ENCODE results near the gene COBL.

Gene COBL

DNA sequence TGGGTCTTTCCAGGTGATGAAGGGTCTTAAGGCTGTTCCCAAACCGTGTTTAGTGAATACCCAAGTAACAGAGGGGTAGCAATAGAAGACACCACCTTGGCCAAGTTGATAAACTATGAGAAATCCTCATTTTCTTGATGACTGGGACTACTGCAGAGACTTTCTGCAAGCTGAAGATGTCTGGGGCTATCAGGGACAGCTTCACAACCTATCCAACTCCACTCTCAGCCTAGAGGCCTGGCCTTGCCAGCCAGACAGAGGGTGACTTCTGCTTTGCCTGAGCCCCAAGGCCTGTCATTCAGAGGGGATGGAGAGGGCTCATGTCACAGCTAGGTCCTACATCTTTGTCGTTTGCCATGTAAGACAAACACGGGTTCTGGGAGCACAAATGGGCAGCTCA is 278.0 kb downstream of the COBL start:
- no peak for FAIRE-seq

DNA sequence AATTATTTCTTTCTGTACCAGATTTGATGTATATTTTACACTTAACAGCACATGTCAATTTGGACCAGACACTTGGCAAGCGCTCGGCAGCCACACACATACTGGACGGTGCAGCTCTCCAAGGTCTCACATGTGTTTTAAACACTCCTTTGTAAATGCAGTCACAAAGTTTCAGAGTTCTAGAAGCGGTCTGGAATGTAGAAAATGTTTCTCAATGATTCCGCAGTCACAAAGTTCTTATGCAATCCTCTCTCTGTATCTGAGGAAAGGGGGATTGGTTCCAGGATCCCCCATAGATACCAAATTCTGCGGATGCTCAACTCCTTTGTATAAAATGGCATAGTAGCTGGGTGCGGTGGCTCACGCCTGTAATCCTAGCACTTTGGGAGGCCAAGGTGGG is 280.9 kb downstream of the COBL start:
- no peak for FAIRE-seq

DNA sequence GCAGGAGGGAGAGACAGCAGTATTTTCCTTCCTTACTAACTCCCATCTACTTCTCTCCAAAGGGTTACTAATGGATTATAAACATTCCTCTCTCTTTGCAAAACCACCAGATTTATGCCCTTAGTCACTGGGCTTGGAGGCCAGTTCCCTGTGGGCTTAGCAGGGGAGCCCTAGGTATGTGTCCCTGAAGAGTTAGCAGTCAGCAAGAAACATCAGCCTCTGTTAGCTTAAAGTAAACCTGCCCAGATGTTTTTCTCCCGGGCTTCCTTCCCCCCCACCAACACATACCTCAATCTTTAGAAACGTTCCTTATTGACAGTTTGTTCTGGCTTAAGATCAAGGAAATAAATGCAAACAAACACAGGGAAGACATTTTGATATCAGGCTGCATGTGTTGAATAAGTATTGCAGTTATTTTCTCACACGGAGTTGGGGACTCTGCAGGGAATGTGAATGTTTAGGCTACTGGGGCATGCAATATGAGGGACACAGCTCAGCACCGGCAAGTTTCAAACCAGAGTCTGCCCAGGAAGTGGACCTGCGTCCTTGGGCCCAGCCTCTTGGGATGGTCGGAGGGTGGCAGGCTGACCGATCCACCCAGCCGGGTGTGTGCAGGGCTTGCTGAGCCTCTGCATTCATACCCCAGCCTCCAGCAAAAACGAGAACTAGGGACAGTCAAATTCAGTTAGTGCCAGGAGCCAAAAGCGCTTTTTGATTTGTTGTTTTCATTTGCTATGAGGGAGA is 281.9 kb downstream of the COBL start:
- FAIRE-seq = no peak

DNA sequence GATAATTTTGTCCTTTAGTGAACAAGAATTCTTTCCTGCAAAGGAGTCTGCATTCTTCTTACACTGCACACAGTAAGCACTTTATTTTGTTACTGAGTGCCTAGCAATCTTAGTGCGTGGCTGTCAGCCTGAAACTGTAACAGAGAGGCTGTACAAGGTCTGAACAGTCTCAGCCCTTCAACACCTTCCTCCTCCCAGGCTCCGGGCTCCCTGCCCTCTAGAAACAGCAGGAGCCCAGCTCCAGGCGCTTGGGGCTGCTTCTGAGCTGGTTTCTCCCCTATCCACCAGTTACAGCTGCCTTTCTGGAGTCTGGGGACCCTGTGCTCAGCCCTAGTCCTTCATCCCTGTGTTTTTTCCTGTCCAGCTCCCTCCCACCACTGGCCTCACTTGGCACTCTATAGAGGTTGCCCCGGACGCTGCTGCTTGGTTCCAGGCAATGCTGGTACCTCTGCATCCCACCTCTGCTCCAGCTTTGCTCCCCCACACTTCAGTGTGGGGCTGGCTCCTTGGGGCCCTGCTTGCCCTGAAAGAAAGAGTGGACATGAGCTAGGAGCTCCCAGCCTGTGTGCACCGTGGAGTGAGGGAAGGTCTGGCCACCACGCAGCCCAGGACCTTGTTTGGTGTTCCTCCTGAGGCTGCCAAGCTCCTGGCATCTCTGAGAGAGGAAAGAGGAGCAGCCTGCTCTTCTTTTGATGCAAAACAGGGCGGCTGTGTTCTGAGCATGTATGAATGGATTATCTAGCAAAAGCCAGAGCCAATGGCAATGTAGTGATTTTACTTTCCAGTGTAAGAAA is 282.7 kb downstream of the COBL start:
- FAIRE-seq = no peak

DNA sequence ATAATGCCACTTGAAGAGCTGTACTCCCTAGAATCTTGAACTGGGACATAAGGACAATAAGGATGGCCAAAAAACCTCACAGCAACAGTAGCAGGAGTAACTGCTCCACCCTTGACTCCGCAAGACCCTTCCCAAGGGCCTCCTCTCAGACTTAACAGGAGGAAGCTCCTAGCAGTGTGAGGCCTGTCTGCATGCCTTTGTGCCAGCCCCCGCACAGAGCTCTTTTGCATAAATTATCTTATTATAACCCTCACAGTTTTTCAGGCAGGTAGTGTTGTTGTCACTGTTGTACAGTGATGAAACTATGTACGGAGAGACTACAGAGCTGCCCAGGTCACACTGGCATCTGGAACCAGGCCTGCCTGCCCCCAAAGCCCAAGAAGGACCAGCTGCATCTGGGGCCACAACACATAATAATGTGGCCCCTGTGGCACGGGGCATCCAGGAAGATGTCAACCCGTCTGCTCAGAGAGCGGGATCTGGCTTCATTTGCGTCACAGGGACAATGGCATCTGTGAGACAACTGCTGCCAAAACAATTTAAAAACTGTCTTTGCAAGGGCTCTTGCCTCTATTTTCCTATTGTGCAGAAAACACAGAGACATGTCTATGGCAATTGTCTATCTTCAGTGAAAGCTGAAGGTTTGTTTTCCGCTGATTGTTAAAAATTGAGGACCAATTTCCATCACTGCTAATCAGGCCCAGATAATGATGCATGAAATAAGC is 284.7 kb downstream of the COBL start:
- no peak for FAIRE-seq

DNA sequence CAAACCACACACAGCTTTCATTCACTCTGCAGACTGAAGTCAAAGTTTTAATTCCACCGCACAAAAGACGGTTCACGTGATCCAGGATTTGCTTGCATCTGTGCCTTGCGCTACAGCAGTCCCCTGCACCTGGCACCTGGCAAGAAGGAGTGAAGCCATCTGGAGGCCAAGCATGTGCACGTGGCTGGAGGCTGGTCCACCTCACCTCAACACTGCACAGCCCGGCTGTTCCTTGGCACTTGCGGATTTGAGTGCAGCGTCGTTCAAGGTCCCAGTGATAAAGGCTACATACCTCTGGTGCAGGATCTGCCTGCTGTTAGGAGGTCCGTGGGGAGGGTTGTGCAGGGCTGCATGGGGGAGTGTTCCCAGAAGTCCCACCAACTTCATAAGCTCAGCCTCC is 285.4 kb downstream of the COBL start:
- FAIRE-seq = no peak

DNA sequence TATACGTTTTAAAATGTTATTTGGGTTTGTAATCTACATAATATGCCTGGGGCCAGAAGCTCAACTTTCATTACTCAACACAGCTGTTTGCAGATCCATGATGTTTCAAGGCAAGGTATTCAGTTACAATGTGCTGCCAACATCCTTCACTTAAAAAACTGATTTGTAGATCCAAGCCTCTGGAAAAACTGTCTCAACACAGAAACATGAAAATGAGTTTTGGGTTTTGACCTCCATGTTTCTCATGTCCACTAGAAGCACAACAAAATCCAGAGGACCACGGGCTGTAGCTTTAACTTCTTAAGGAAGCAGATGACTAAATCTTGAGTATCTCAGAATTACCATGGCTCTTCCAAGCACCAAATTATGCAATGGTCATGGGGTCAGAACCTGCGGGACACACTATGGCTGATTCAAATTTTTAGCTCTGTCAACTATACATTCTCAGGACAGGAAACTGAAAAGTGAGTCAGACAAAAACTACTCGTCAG is 286.9 kb downstream of the COBL start:
- no peak for FAIRE-seq

DNA sequence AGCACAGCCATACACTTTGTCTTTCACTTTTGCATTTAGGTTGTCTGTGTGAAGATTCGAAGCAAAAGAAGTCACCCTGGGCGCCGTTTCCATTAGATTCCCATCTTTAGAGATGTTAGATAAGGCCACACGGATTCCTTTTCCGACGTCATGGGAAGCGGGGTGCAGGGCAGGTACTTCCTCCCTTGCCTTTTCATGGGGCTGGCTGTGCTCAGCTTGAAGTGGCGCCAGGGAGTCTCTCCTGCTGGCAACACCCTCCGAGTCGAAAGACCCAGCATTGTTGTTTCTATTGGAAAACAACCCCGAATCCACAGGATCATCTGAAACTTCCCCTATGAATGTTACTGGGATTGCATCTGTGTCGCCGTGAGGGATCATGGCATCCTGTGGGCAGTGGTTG is 287.5 kb downstream of the COBL start:
- no peak for FAIRE-seq

DNA sequence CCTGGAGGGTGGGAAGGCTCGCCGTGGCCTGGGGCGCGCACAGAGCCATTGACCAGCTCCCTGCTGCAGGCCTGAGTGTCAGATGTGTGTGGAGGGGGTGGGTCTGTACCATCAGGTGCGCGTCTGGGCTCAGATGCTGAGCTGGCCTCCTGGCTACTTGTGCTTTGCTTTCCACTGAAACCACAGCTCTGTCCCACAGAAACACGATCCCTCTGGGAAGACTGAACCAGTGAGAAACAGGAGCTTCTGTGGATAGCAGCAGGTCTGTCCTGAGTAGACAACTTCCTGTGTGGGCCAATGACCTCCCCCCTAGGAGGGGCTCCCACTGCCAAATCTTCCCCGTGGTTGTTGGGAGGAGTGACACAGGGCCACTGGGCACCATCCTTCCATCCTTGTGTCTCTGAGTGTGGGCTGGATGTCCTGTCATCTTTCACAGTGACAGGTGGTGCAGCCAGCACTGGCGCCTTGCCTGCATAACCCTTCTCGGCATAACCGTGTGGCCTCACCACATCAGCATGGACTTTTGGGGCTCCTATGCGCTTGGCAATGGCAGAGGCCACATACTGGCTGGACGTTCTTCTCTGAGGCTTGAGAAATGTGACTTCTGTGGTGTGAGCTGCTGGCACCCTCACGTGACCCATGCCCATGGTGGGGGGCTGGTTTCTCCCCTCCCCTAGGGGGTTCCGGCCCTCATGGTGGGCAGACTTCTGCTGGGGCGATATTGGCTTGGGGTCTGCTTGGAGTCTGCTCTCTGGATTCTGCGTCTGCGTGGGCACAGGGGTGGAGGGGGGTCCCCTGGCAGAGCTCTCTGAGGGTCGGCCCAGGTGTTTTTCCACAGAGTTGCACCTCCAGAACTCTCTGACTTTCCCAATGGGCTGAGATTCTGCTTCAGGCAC is 288.4 kb downstream of the COBL start:
- no peak for FAIRE-seq

DNA sequence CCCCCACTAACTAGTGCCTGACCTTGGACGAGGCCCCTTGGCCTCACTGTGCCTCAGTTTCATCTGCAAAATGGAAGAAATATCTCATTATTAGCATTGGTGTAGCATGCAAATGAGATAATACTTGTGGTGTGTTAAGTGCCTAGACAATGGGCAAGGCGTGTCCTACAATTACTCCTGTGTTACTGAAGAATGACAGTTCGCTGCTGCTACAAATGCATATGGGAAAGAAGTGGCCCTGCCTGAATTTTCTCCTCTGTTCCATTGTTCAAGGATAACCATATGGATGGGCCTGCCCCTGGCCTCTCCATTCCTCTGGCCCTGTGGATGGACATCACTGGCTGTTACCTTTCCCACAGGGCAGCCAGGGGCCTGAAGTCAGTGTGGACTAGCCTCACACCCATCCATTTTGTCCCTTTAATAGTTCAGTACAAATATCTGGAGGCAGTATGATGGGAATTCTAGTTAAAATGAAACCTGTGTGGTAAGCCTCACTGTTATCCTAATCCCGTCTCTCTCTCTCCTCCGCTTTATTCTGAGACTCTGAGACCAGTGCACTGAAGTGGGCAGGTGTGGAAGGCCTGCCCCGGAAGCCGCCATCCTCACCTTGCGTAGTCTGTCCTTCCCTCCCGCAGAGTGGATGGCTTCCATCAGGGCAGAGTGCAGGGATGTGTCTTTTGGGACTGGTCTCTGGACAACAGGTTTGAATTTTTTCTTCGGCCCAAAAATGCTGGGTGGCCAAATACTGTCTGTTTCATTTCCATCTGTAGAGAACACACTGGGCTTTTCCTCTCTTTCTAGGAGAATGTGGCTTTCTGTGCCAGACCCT is 289.3 kb downstream of the COBL start:
- FAIRE-seq = no peak

DNA sequence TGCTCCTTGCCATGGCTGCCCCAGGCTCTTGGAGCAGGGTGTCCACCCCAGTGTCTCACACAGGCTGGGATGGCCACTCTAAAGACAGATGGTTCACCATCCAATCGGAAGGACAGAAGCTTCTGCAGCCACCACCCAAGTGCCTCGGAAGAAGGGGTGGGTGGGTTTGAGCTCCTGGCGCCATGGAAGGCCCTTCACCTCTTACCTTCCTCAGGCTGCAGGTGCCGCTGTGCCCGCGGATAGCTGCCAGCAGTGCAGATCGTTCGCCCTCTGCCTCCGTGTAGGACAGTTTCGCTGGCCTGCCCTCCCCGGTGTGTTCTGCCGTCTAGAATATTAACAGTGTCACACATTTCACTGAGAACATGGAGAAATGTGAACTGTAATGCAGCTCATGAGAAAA is 290.3 kb downstream of the COBL start:
- FAIRE-seq = no peak

DNA sequence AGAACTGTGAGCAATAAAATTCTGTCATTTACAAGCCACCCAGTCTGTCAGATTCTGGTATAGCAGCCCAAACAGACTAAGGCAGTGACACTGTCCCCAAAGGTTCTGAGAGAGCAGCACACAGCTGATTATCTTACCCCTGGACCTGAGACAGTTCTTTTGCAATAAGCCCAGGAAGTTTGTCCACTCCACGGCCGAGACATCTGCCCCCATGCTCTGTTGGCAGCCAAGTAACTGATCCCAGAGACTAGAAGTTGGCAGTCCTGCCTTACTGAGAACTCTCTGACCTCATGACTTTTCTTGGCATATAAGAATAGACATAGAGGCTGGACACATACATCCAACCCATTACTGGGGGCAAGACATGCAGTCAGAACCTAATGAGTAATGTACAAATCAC is 290.9 kb downstream of the COBL start:
- no peak for FAIRE-seq

DNA sequence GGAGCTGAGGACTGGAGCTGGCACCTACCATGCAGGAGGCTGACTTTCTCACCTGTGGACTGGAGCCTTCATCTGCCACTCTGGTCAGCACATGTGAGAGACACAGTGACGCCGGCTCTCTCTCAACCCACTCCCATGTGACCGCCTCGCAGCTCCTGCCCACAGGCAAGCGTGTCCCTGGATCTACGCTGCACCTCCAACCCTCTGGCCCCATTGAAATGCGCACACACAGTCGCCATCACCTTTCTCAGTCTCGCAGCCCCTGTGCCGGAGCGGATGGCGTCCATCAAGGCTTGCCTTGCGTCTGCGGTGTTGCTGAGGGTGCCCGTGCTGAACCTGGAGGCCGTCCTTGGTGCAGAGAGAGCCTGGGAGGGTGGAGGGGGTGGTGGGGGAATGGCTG is 291.7 kb downstream of the COBL start:
- no peak for FAIRE-seq

DNA sequence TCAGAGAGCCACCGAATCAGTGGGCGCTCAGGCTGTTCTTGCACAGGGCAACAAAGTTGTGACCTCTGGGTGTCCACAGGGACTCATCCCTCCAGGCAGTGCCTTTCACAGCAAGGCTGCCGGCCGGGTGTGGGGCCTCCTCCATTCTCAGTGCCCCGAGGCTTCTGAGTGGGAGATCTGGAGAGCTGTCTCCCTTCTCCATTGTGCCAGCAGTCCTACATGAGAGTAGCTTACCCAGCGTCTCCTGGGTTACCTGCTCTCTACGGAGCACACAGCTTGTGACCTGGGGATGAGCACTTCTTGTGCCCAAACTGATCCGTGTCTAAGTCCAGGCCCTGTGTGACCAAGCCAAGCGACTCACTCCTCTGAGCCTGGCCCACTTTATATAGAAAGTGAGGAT is 293.1 kb downstream of the COBL start:
- no peak for FAIRE-seq

DNA sequence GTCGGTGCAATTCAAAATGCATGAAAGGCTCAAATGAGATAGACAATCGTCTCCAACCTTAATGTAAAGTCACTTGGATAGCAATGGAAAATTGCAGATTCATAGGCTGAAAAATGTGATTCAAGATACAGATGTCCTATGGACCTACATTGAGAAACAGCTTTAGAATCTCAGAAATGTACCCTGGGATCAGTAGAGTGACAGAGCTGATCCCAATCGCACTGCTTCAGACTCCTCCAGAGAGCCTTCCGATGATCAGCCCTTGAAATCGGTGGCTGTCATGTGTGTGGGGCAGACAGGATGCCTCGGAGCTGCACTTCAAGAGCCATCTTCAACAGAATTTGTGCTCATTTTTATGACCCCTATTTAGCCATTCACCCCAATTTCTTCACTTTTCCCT is 293.8 kb downstream of the COBL start:
- no peak for FAIRE-seq

DNA sequence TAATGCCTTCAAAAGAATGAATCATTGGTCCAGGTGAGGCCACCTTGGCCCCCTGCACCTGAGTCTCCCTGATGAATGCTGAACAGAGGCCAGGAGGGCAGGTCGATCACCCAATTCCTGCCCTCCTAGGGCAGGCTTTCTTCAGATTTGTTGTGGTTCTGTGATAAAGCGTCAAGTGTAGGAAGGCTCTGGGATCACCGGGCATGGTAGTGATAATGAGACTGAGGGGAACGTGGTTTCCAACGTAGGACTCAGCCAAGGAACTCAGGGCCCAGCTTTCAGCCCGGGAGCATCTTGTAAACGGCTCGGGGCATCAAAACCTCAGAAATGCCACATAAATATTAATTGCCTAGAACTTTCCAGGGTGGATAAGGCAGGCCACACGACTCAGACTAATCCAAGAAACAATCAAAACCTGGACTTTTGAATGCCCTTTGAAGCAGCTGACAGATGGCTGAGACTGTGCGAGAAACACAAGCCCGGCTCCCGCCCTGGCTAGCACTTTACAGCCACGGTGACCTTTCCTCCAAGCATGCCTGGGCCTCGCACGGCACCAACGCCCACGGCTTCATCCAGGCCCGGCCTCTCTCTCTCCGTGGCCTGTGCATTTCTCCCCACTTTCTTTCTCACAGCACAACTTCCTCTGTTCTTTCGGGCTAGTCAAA is 294.6 kb downstream of the COBL start:
- no peak for FAIRE-seq

DNA sequence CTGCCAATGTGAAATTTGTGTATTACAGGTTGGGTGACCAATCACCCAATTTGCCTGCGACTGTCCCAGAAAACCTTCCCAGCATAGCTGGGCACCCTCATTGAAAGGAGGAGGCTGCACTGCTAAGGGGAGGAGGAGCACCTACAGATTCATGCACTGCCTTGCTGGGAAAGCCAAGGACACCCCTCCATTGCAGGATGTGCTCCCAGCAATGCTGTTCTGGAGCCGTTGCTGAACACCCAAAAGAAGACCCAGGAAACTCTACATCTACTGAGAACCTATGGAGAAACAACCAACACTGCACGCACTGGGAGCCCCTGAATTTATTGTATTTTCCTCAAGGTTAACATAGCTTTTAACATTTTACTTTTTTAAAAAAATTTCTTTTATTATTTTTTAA is 295.7 kb downstream of the COBL start:
- FAIRE-seq = no peak

DNA sequence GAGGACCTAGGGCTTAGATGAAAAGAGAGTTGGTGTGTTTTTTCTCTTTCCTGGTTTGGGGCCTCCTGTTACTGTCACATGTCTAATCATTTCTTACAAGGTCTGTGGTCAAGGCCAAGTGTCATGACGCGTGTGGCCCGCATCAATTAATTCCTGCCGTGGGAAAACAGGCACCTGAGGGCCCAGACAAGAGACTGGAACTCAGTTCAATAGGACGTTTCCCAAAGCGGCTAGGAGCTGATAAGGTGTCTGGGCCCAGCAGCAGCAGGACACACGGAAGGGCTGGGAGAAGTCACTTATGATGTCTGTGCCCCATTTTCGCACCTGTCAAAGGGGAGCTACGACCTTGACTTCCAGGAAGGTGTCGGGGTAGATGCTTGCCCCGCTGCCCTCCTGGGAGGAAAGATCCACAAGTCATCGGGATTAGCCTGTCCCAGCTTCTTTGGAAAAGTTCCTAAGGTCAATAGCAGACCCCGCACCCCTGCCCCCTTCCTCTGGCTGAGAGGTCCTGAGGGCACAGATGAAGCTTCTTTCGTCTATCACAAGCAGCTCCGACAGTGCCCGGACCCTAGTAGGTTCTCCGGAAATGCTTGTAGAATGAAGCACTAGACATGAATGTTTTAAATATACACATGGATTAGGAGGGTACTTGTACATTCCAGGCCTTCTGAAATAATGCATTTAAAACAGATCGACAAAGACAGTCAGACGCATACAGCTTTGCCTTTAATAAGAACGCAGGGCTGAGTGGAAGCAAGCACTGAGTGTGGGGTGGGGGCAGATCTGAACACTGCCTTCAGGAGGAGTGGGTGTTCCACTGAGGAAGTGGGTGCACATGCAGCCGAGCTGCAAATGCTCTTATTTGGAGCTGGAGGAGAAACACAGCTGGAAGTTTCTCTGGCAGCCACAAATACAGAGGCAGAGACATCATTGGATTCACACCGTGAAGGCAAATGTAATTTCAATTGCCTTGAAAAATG is 296.4 kb downstream of the COBL start:
- FAIRE-seq = no peak

DNA sequence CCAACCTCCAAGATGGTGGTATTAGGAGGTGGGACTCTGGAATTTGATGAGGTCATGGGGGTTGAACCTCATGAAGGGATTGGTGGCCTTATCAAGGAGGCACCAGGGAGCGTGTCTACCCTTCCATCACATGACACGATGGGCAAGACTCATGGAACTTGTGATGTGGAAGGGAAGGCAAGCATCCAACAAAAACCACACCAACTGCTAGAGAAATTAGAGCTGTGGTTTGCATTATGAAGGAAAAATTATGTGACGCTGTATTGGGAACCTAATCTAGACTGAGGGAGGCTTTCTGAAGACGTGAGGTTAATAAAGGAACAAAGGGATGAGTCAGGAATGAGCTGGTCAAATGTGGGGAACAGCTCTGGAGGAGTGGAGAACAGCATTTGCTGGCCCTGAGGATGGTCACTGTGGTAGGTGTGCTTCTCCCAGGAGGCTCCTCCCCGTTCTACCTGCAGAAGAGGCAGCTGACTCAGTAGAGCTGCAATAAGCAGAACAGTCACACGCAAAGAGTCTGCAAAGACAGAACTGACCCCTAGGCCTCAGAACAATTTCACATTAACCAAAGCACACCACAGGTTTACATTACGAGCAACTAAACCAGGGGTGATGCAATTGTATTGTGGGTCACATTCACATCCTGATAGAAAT is 297.3 kb downstream of the COBL start:
- no peak for FAIRE-seq

All from colon (tissue), 2 donors.